KOPT-K1 (cell line): ENCODE results near the gene F10.

Source experiments
- H3K27ac ChIP-seq: fragments of 200-600 bp; sonication (generic); 2 replicates; pipeline ENCODE4 v1.5.1; 2016; ENCODE audit warnings: antibody characterized with exemption, mild to moderate bottlenecking, low read depth, low read length; ENCODE audit not compliant: poor library complexity, severe bottlenecking
- H3K36me3 ChIP-seq: fragments of 200-600 bp; sonication (generic); 2 replicates; pipeline ENCODE4 v1.5.1; 2017; ENCODE audit warnings: antibody characterized with exemption, mild to moderate bottlenecking, low read length, moderate library complexity; ENCODE audit not compliant: insufficient read depth
- H3K9me3 ChIP-seq: fragments of 200-600 bp; sonication (generic); 2 replicates; pipeline ENCODE4 v1.5.1; 2017; ENCODE audit warnings: antibody characterized with exemption, low read length, mild to moderate bottlenecking; ENCODE audit not compliant: insufficient read depth, poor library complexity, severe bottlenecking

The F10 gene

GRCh38 chr13:113183450-113184129 lies 61.0 kb downstream of the F10 start:
- Histone ChIP-seq H3K27ac (no peak overlapping the region), H3K9me3 (no peaks in the 10 kb centered on the region), H3K36me3 (peaks cover 91% of the 10 kb centered on the region)

GRCh38 chr13:113184568-113185440 lies 62.2 kb downstream of the F10 start:
- H3K36me3 ChIP-seq = peaks cover 91% of the 10 kb centered on the region
- no peaks in the 10 kb centered on the region for H3K9me3 ChIP-seq
- peak overlapping the region; percentile 49 for H3K27ac ChIP-seq

GRCh38 chr13:113186061-113186900 lies 63.7 kb downstream of the F10 start:
- Histone ChIP-seq H3K9me3 (no peaks in the 10 kb centered on the region), H3K36me3 (peaks cover 90% of the 10 kb centered on the region), H3K27ac (peak overlapping the region; percentile 49)

- H3K9me3 ChIP-seq = no peaks in the 10 kb centered on the region
- no peak overlapping the region for H3K27ac ChIP-seq
- peaks cover 90% of the 10 kb centered on the region for H3K36me3 ChIP-seq
Observed at GRCh38 chr13:113187263-113187669, 64.7 kb downstream of the F10 start.

GRCh38 chr13:113187883-113188665 lies 65.5 kb downstream of the F10 start:
- Histone ChIP-seq H3K9me3 (no peaks in the 10 kb centered on the region), H3K27ac (no peak overlapping the region), H3K36me3 (peaks cover 90% of the 10 kb centered on the region)

GRCh38 chr13:113190181-113190580 lies 67.6 kb downstream of the F10 start:
- Histone ChIP-seq H3K27ac (no peak overlapping the region), H3K9me3 (no peaks in the 10 kb centered on the region), H3K36me3 (peaks cover 94% of the 10 kb centered on the region)

- H3K27ac ChIP-seq = no peak overlapping the region
- H3K36me3 ChIP-seq = peaks cover 97% of the 10 kb centered on the region
- no peaks in the 10 kb centered on the region for H3K9me3 ChIP-seq
Observed at GRCh38 chr13:113192279-113192678, 69.7 kb downstream of the F10 start.

- no peaks in the 10 kb centered on the region for H3K9me3 ChIP-seq
- H3K36me3 ChIP-seq = peaks cover 97% of the 10 kb centered on the region
- H3K27ac ChIP-seq = no peak overlapping the region
Observed at GRCh38 chr13:113192902-113193301, 70.3 kb downstream of the F10 start.

GRCh38 chr13:113195360-113195759 lies 72.8 kb downstream of the F10 start:
- H3K9me3 ChIP-seq = no peaks in the 10 kb centered on the region
- no peak overlapping the region for H3K27ac ChIP-seq
- H3K36me3 ChIP-seq = peaks cover 97% of the 10 kb centered on the region

- Histone ChIP-seq H3K36me3 (peaks cover 96% of the 10 kb centered on the region), H3K27ac (no peak overlapping the region), H3K9me3 (no peaks in the 10 kb centered on the region)
Observed at GRCh38 chr13:113196970-113197737, 74.6 kb downstream of the F10 start.
